ENCODE results near the gene SPOCK1. TPM values are rescaled to one million over a fixed set of nuclear protein-coding genes. Genes with fewer than 3 reads are reported as not detected.

The SPOCK1 gene
- total RNA-seq, 2 experiments from 2014 or later, result not detected

GRCh38 chr5:137010226-137010625 lies 488.9 kb downstream of the SPOCK1 start:
- CTCF ChIA-PET, result no interaction called here
- H3K4me3 Mint-ChIP-seq, result no peak overlapping the region
- POLR2A ChIA-PET, result no interaction called here
- DNase-seq, result no peak
- H3K27ac Mint-ChIP-seq, result no peak overlapping the region
- H3K9me3 Mint-ChIP-seq, result no peaks in the 10 kb centered on the region
- intact Hi-C loops (cut with micrococcal nuclease), result no loop called here
- no peaks in the 10 kb centered on the region for H3K36me3 Mint-ChIP-seq
- no peaks in the 10 kb centered on the region for H3K27me3 Mint-ChIP-seq
- H3K4me1 Mint-ChIP-seq (ENCODE audit: low read depth), result no peaks in the 10 kb centered on the region

GRCh38 chr5:137004279-137004678 lies 494.8 kb downstream of the SPOCK1 start:
- Mint-ChIP-seq H3K36me3 (no peaks in the 10 kb centered on the region), H3K27ac (no peak overlapping the region), H3K4me1 (ENCODE audit: low read depth) (no peaks in the 10 kb centered on the region), H3K9me3 (no peaks in the 10 kb centered on the region), H3K4me3 (no peak overlapping the region), H3K27me3 (no peaks in the 10 kb centered on the region)
- no peak for DNase-seq
- intact Hi-C loops (cut with micrococcal nuclease), result no loop called here
- CTCF ChIA-PET, result no interaction called here
- POLR2A ChIA-PET, result no interaction called here

GRCh38 chr5:137001026-137001569 lies 498.0 kb downstream of the SPOCK1 start:
- no peaks in the 10 kb centered on the region for H3K27me3 Mint-ChIP-seq
- H3K4me3 Mint-ChIP-seq, result no peak overlapping the region
- H3K4me1 Mint-ChIP-seq (ENCODE audit: low read depth), result no peaks in the 10 kb centered on the region
- ChIA-PET POLR2A (no interaction called here), CTCF (no interaction called here)
- no peak overlapping the region for H3K27ac Mint-ChIP-seq
- no peak for DNase-seq
- no peaks in the 10 kb centered on the region for H3K9me3 Mint-ChIP-seq
- intact Hi-C loops (cut with micrococcal nuclease), result no loop called here
- no peaks in the 10 kb centered on the region for H3K36me3 Mint-ChIP-seq

- no peak for DNase-seq
- Mint-ChIP-seq H3K27me3 (no peaks in the 10 kb centered on the region), H3K9me3 (no peaks in the 10 kb centered on the region), H3K36me3 (no peaks in the 10 kb centered on the region), H3K4me1 (ENCODE audit: low read depth) (no peaks in the 10 kb centered on the region), H3K4me3 (no peak overlapping the region), H3K27ac (no peak overlapping the region)
- intact Hi-C loops (cut with micrococcal nuclease), result no loop called here
- CTCF ChIA-PET, result no interaction called here
- POLR2A ChIA-PET, result no interaction called here
Measured at GRCh38 chr5:136999787-137000186, 499.3 kb downstream of the SPOCK1 start.

GRCh38 chr5:136998854-136999357 lies 500.2 kb downstream of the SPOCK1 start:
- Mint-ChIP-seq H3K4me1 (ENCODE audit: low read depth) (no peaks in the 10 kb centered on the region), H3K36me3 (no peaks in the 10 kb centered on the region), H3K9me3 (no peaks in the 10 kb centered on the region), H3K27me3 (no peaks in the 10 kb centered on the region), H3K4me3 (no peak overlapping the region), H3K27ac (no peak overlapping the region)
- CTCF ChIA-PET, result no interaction called here
- POLR2A ChIA-PET, result no interaction called here
- intact Hi-C loops (cut with micrococcal nuclease), result no loop called here
- no peak for DNase-seq

- Mint-ChIP-seq H3K27me3 (no peaks in the 10 kb centered on the region), H3K4me1 (ENCODE audit: low read depth) (no peaks in the 10 kb centered on the region), H3K4me3 (no peak overlapping the region), H3K36me3 (no peaks in the 10 kb centered on the region), H3K27ac (no peak overlapping the region), H3K9me3 (no peaks in the 10 kb centered on the region)
- intact Hi-C loops (cut with micrococcal nuclease), result no loop called here
- POLR2A ChIA-PET, result no interaction called here
- CTCF ChIA-PET, result no interaction called here
- no peak for DNase-seq
Measured at GRCh38 chr5:136994154-136994553, 505.0 kb downstream of the SPOCK1 start.

- CTCF ChIA-PET, result no interaction called here
Measured at GRCh38 chr5:136992796-136993489, 506.2 kb downstream of the SPOCK1 start.

GRCh38 chr5:136985785-136986475 lies 513.2 kb downstream of the SPOCK1 start:
- H3K9me3 Mint-ChIP-seq, result no peaks in the 10 kb centered on the region
- no peak overlapping the region for H3K4me3 Mint-ChIP-seq
- H3K27me3 Mint-ChIP-seq, result no peaks in the 10 kb centered on the region
- DNase-seq, result no peak
- ChIA-PET CTCF (no interaction called here), POLR2A (no interaction called here)
- no peak overlapping the region for H3K27ac Mint-ChIP-seq
- H3K36me3 Mint-ChIP-seq, result no peaks in the 10 kb centered on the region
- intact Hi-C loops (cut with micrococcal nuclease), result no loop called here
- H3K4me1 Mint-ChIP-seq (ENCODE audit: low read depth), result no peaks in the 10 kb centered on the region

More at GRCh38 chr5:136992796-136993489, 506.2 kb downstream of the SPOCK1 start:
- intact Hi-C loops (cut with micrococcal nuclease), result no loop called here
- no peaks in the 10 kb centered on the region for H3K9me3 Mint-ChIP-seq
- DNase-seq, result no peak
- no peaks in the 10 kb centered on the region for H3K4me1 Mint-ChIP-seq (ENCODE audit: low read depth)
- no peaks in the 10 kb centered on the region for H3K36me3 Mint-ChIP-seq
- no peak overlapping the region for H3K27ac Mint-ChIP-seq
- no peak overlapping the region for H3K4me3 Mint-ChIP-seq
- no peaks in the 10 kb centered on the region for H3K27me3 Mint-ChIP-seq
- POLR2A ChIA-PET, result no interaction called here

GRCh38 chr5:136984772-136985446 lies 514.2 kb downstream of the SPOCK1 start:
- ChIA-PET POLR2A (no interaction called here), CTCF (no interaction called here)
- Mint-ChIP-seq H3K9me3 (no peaks in the 10 kb centered on the region), H3K27ac (no peak overlapping the region), H3K27me3 (no peaks in the 10 kb centered on the region), H3K4me1 (ENCODE audit: low read depth) (no peaks in the 10 kb centered on the region), H3K4me3 (no peak overlapping the region), H3K36me3 (no peaks in the 10 kb centered on the region)
- no peak for DNase-seq
- intact Hi-C loops (cut with micrococcal nuclease), result no loop called here

- Mint-ChIP-seq H3K27ac (no peak overlapping the region), H3K9me3 (peaks cover 4% of the 10 kb centered on the region), H3K27me3 (peaks cover 3% of the 10 kb centered on the region), H3K4me3 (no peak overlapping the region), H3K36me3 (no peaks in the 10 kb centered on the region), H3K4me1 (ENCODE audit: low read depth) (no peaks in the 10 kb centered on the region)
- intact Hi-C loops (cut with micrococcal nuclease), result no loop called here
- ChIA-PET POLR2A (no interaction called here), CTCF (no interaction called here)
- DNase-seq, result no peak
Measured at GRCh38 chr5:136981936-136982335, 517.2 kb downstream of the SPOCK1 start.

GRCh38 chr5:136979131-136979530 lies 520.0 kb downstream of the SPOCK1 start:
- intact Hi-C loops (cut with micrococcal nuclease), result no loop called here
- H3K4me1 Mint-ChIP-seq (ENCODE audit: low read depth), result no peaks in the 10 kb centered on the region
- DNase-seq, result no peak
- H3K9me3 Mint-ChIP-seq, result peaks cover 4% of the 10 kb centered on the region
- no peak overlapping the region for H3K27ac Mint-ChIP-seq
- H3K4me3 Mint-ChIP-seq, result no peak overlapping the region
- H3K36me3 Mint-ChIP-seq, result no peaks in the 10 kb centered on the region
- CTCF ChIA-PET, result no interaction called here
- H3K27me3 Mint-ChIP-seq, result peaks cover 3% of the 10 kb centered on the region
- POLR2A ChIA-PET, result no interaction called here

- intact Hi-C loops (cut with micrococcal nuclease), result no loop called here
- H3K4me1 Mint-ChIP-seq (ENCODE audit: low read depth), result no peaks in the 10 kb centered on the region
- peaks cover 4% of the 10 kb centered on the region for H3K9me3 Mint-ChIP-seq
- POLR2A ChIA-PET, result no interaction called here
- H3K27me3 Mint-ChIP-seq, result no peaks in the 10 kb centered on the region
- no peak overlapping the region for H3K27ac Mint-ChIP-seq
- CTCF ChIA-PET, result no interaction called here
- H3K36me3 Mint-ChIP-seq, result no peaks in the 10 kb centered on the region
- no peak overlapping the region for H3K4me3 Mint-ChIP-seq
- no peak for DNase-seq
Measured at GRCh38 chr5:136963504-136963903, 535.6 kb downstream of the SPOCK1 start.

Measured in activated CD4-positive, alpha-beta memory T cell treated with anti-CD3 and anti-CD28 coated beads for 36 hours (primary cell).